HepG2 (cell line): ENCODE data around the gene CC2D1A.

Experiments
- BHLHE40 ChIP-seq: IDR thresholded peaks from 2 replicates; pipeline ENCODE4 v1.6.1; 2011; ENCODE audit warnings: low read length, improper control_type of control experiment
- CTCF ChIP-seq: sonication (generic); formaldehyde crosslinking; IDR thresholded peaks from 2 replicates; pipeline ENCODE4 v1.5.0; 2020; ENCODE audit warnings: mild to moderate bottlenecking, missing genetic modification reagents, moderate library complexity
- ESRRA ChIP-seq: sonication (generic); formaldehyde crosslinking; IDR thresholded peaks from 2 replicates; pipeline ENCODE4 v1.5.1; 2020; ENCODE audit warnings: mild to moderate bottlenecking, low read depth, missing genetic modification reagents
- HCFC1 ChIP-seq: fragments of 150-350 bp; IDR thresholded peaks from 2 replicates; pipeline ENCODE4 v1.6.1; 2014; ENCODE audit warnings: low read depth, low read length
- KAT8 ChIP-seq: IDR thresholded peaks from 2 replicates; pipeline ENCODE4 v1.6.1; 2016; ENCODE audit warnings: missing genetic modification reagents, missing compliant biosample characterization
- PATZ1 ChIP-seq: sonication (generic); formaldehyde crosslinking; IDR thresholded peaks from 2 replicates; pipeline ENCODE4 v1.4.0; 2020; ENCODE audit warnings: missing genetic modification reagents
- PHF8 ChIP-seq: sonication (generic); formaldehyde crosslinking; IDR thresholded peaks from 2 replicates; pipeline ENCODE4 v1.5.0; 2020; ENCODE audit warnings: missing genetic modification reagents
- TBL1XR1 ChIP-seq: fragments of 150-350 bp; IDR thresholded peaks from 2 replicates; pipeline ENCODE4 v1.6.1; 2014; ENCODE audit warnings: borderline replicate concordance, low read length; ENCODE audit not compliant: partially characterized antibody
- YY1 ChIP-seq: IDR thresholded peaks from 2 replicates; pipeline ENCODE4 v1.6.1; 2011; ENCODE audit warnings: low read length, low read depth, moderate library complexity, mild to moderate bottlenecking; ENCODE audit not compliant: insufficient read depth, insufficient replicate concordance
- ZNF749 ChIP-seq: sonication (generic); formaldehyde crosslinking; IDR thresholded peaks from 2 replicates; pipeline ENCODE4 v1.8.0; 2022; ENCODE audit warnings: mild to moderate bottlenecking, missing genetic modification reagents, moderate library complexity, borderline replicate concordance

- no peak for TF ChIP-seq KAT8 (CRISPR knock-in tag)
- TF ChIP-seq ESRRA (CRISPR knock-in tag) = no peak
- no peak for TF ChIP-seq ZNF749 (CRISPR knock-in tag)
- TF ChIP-seq PHF8 = no peak
- no peak for TF ChIP-seq YY1
- TF ChIP-seq TBL1XR1 = no peak
- TF ChIP-seq PATZ1 (CRISPR knock-in tag) = no peak
- TF ChIP-seq HCFC1 = no peak
- no peak for TF ChIP-seq CTCF (CRISPR knock-in tag)
- TF ChIP-seq BHLHE40 = no peak
These were observed 2.7 kb downstream of the CC2D1A start for GRCh38 chr19:13908674-13909073.
